ENCODE data around the gene S100A14. TPM values are rescaled to one million over a fixed set of nuclear protein-coding genes. Genes with fewer than 3 reads are reported as not detected.

Gene S100A14
- total and polyA plus RNA-seq, 9 of the 15 experiments (the other 6 are each of a cell fraction or from before 2014, with no cell fraction given), result 0.10 to 0.64 (median 0.24) TPM; not detected in 3

DNA sequence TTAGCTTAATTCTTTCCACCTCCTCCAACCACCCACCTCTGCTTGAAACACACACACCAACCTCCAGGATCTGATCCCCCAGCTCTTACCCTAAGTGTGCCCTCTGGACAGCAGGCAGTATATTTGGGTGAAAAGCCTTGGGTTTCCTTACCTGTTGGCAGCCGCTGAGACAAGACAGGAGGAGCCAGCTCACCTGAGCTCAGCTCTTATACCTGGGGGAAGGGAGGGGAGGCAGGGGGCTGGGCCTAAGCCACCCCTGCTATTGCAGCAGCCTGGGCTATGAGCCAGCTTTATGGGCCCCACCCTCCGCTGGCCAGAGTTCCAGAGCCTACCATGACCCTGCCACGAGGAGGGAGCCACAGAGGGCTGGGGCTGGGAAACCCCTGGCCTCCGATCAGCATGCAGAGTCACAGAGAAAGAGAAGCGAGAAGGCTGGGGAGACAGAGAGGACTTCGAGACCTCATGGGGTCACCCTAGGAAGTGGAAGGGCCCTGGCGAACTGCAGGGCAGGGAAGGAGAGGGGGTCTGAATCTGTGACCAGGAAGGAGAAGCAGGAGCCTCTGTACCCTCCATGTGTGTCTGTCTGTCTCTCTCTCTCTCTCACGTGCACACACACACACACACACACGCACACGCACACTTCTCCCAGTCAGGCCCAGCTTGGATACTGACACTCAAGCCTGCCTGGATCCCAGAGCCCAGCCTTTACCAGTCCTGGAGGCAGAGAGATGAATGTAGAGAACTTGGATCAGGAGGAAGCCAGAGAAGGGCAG is at the start of gene S100A14 (continued):
- TF ChIP-seq, protein P1, sequence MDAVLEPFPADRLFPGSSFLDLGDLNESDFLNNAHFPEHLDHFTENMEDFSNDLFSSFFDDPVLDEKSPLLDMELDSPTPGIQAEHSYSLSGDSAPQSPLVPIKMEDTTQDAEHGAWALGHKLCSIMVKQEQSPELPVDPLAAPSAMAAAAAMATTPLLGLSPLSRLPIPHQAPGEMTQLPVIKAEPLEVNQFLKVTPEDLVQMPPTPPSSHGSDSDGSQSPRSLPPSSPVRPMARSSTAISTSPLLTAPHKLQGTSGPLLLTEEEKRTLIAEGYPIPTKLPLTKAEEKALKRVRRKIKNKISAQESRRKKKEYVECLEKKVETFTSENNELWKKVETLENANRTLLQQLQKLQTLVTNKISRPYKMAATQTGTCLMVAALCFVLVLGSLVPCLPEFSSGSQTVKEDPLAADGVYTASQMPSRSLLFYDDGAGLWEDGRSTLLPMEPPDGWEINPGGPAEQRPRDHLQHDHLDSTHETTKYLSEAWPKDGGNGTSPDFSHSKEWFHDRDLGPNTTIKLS (IDR thresholded peaks at IDR 0.05; ENCODE audit: borderline replicate concordance, low read depth), result no peak
- TF ChIP-seq MNT (conservative IDR thresholded peaks at IDR 0.05), result peak in 1 of 2 experiments; percentile 50; a peak in 2 of 4 replicates
- TF ChIP-seq PRDM10 (IDR thresholded peaks at IDR 0.05; ENCODE audit: partially characterized antibody), result peak; percentile 60
- TF ChIP-seq MYC (IDR thresholded peaks at IDR 0.05; ENCODE audit: low read depth, low read length), result peak; percentile 41; the same call in 1 of the 2 replicates
- TF ChIP-seq MYC (CRISPR knock-in tag; IDR thresholded peaks at IDR 0.05; ENCODE audit: borderline replicate concordance, low read depth), result no peak
- peak; percentile 75 for TF ChIP-seq MGA (IDR thresholded peaks at IDR 0.05)
- no peak for TF ChIP-seq MED1 (CRISPR knock-in tag; IDR thresholded peaks at IDR 0.05; ENCODE audit: borderline replicate concordance)

Measured in K562 (cell line).